Measurements from ENCODE around the gene NEBL.

Gene NEBL

DNA sequence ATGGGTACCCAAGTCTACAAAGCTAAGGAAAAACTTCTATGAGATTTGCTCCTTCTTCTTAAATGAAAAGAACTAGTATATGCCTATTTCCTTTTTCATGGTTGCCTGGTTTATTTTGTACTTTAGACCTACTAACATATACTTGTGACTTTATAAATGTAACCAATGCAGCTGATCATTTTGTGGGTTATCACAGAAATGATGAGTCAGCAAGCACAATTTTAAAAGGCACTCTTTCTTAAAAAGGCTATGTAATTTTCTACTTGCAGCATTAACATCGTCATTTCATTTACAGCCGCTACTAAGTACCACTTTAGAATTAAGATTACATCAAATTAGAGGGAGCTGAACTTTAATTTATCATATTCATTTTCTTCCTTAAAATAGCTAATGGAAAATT, 13.6 kb downstream of the NEBL start:
- Histone ChIP-seq H3K27ac (no peak overlapping the region), H3K27me3 (ENCODE audit: insufficient read depth, low read depth) (no peaks in the 10 kb centered on the region), H3K79me2 (ENCODE audit: insufficient read depth, low read depth) (no peaks in the 10 kb centered on the region), H3K4me1 (ENCODE audit: low read depth, poor library complexity, severe bottlenecking) (no peaks in the 10 kb centered on the region), H3K9ac (no peak overlapping the region), H3K36me3 (ENCODE audit: insufficient read depth) (no peaks in the 10 kb centered on the region), H3K4me2 (no peak overlapping the region), H3K4me3 (IDR thresholded peaks at IDR 0.05; ENCODE audit: insufficient read depth, low read depth, low read length) (no peak overlapping the region), H4K20me1 (ENCODE audit: insufficient read depth) (no peaks in the 10 kb centered on the region), H2AFZ (ENCODE audit: low read depth) (no peak overlapping the region)
- TF ChIP-seq, protein P1, sequence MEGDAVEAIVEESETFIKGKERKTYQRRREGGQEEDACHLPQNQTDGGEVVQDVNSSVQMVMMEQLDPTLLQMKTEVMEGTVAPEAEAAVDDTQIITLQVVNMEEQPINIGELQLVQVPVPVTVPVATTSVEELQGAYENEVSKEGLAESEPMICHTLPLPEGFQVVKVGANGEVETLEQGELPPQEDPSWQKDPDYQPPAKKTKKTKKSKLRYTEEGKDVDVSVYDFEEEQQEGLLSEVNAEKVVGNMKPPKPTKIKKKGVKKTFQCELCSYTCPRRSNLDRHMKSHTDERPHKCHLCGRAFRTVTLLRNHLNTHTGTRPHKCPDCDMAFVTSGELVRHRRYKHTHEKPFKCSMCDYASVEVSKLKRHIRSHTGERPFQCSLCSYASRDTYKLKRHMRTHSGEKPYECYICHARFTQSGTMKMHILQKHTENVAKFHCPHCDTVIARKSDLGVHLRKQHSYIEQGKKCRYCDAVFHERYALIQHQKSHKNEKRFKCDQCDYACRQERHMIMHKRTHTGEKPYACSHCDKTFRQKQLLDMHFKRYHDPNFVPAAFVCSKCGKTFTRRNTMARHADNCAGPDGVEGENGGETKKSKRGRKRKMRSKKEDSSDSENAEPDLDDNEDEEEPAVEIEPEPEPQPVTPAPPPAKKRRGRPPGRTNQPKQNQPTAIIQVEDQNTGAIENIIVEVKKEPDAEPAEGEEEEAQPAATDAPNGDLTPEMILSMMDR (conservative IDR thresholded peaks at IDR 0.05; ENCODE audit: low read depth, low read length), result no peak

DNA sequence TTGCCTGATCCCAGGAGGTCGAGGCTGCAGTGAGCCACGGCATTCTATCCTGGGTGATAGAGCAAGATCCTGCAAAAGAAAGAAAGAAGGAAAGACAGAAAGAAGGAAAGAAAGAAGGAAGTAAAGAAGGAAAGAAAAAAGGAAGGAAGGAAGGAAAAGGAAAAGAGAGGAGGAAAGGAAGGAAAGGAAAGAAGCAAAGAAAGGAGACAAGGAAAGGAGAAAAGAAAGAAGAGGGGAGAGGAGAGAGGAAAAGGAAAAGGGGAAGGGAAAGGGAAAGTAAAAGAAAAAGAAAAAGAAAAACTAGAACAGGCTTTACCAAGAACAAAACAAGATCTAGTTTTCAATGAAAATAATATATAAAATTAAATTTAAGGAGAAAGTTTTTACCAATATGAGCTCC, 15.0 kb downstream of the NEBL start:
- Histone ChIP-seq H3K27ac (no peak overlapping the region), H4K20me1 (ENCODE audit: insufficient read depth) (no peaks in the 10 kb centered on the region), H3K79me2 (ENCODE audit: insufficient read depth, low read depth) (no peaks in the 10 kb centered on the region), H3K36me3 (ENCODE audit: insufficient read depth) (no peaks in the 10 kb centered on the region), H3K27me3 (ENCODE audit: insufficient read depth, low read depth) (no peaks in the 10 kb centered on the region), H3K4me2 (no peak overlapping the region), H3K9ac (no peak overlapping the region), H2AFZ (ENCODE audit: low read depth) (no peak overlapping the region), H3K4me3 (IDR thresholded peaks at IDR 0.05; ENCODE audit: insufficient read depth, low read depth, low read length) (no peak overlapping the region), H3K4me1 (ENCODE audit: low read depth, poor library complexity, severe bottlenecking) (no peaks in the 10 kb centered on the region)
- TF ChIP-seq, protein P1 (conservative IDR thresholded peaks at IDR 0.05; ENCODE audit: low read depth, low read length), result no peak

DNA sequence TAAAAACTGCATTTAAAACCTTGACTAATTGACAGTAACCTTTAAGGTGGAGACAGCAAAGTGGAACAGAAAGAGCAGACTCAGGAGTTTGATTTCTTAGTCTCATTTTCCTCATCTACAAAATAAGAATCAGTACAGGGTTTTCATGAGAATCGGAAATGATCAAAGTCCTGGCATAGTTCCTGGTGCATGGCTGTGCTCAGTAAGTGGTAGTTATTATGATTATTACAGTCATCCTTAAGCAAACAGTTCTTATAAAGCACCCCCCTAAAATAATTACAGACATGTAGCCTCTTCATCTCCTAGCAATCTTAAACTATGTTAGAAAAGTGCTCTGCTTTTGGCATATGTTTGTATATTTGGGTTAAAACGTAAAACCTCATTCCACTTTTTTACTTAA, 18.0 kb downstream of the NEBL start:
- Histone ChIP-seq H2AFZ (ENCODE audit: low read depth) (no peak overlapping the region), H3K79me2 (ENCODE audit: insufficient read depth, low read depth) (no peaks in the 10 kb centered on the region), H3K4me2 (no peak overlapping the region), H3K27me3 (ENCODE audit: insufficient read depth, low read depth) (no peaks in the 10 kb centered on the region), H4K20me1 (ENCODE audit: insufficient read depth) (no peaks in the 10 kb centered on the region), H3K4me3 (IDR thresholded peaks at IDR 0.05; ENCODE audit: insufficient read depth, low read depth, low read length) (no peak overlapping the region), H3K9ac (no peak overlapping the region), H3K4me1 (ENCODE audit: low read depth, poor library complexity, severe bottlenecking) (no peaks in the 10 kb centered on the region), H3K27ac (no peak overlapping the region), H3K36me3 (ENCODE audit: insufficient read depth) (no peaks in the 10 kb centered on the region)
- TF ChIP-seq, protein P1 (conservative IDR thresholded peaks at IDR 0.05; ENCODE audit: low read depth, low read length), result no peak

DNA sequence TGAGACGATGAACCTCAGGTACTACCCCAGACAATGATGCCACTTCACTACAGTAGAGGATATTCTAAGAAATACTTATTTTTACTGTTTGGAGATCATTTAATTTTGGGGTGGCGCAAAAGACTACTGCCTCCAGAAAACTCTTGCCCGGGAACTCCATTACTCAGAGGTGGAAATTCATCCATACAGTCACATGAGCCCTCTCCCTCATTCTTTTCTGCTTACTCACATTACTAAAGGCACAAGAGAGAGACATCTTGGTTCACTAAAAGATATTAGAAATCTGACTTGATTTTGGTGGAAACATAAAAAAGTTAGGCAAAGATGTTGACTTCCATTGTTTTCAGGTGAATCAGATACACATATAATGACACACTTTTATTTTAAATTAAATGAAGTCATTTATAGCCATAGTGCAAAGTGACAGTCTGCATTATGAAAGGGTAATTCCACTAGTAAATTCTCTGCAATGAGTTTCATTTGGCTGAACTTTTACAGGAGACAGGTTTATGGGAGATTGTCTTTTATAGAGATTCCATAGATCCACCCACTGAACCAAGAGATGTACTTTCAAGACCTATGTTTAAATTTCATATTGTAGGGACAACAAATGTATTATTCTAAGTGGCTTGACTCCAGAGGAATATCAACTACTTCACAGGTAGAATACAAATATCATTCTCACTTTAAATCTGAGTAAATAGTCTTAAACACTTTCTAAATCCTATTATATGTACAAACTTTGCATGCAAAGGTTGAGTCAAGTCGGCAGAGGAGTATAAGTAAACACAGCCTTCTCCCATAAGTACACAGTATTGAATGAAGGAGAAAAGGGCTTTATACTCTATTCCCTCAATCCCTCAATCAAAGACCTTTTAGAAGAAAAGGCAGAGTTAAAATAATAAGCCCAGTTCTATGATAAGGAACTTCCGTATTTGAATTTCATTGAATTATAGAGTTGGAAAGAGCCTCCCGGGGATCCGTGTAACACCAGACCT, 18.8 kb downstream of the NEBL start:
- Histone ChIP-seq H3K4me2 (no peak overlapping the region), H4K20me1 (ENCODE audit: insufficient read depth) (no peaks in the 10 kb centered on the region), H2AFZ (ENCODE audit: low read depth) (no peak overlapping the region), H3K9ac (no peak overlapping the region), H3K4me3 (IDR thresholded peaks at IDR 0.05; ENCODE audit: insufficient read depth, low read depth, low read length) (no peak overlapping the region), H3K36me3 (ENCODE audit: insufficient read depth) (no peaks in the 10 kb centered on the region), H3K4me1 (ENCODE audit: low read depth, poor library complexity, severe bottlenecking) (no peaks in the 10 kb centered on the region), H3K27ac (no peak overlapping the region), H3K79me2 (ENCODE audit: insufficient read depth, low read depth) (no peaks in the 10 kb centered on the region), H3K27me3 (ENCODE audit: insufficient read depth, low read depth) (no peaks in the 10 kb centered on the region)
- TF ChIP-seq, protein P1 (conservative IDR thresholded peaks at IDR 0.05; ENCODE audit: low read depth, low read length), result no peak

Measured in KMS-11 (cell line).